COLO668 (cell line): ENCODE measurements around the gene BFSP2.
A peak's percentile ranks its signal among the peaks of the same experiment; 100 is the strongest.

Experiments used
- DNase-seq: peaks from one replicate; lab custom pipeline; 2025; ENCODE audit not compliant: unreplicated experiment; lab: John Stamatoyannopoulos, UW

BFSP2 gene

GRCh38 chr3:133414021-133414392 lies 14.2 kb downstream of the BFSP2 start:
- DNase-seq: no peak

- no peak for DNase-seq
Observed at GRCh38 chr3:133418361-133418760, 18.5 kb downstream of the BFSP2 start.

GRCh38 chr3:133419151-133419909 lies 19.5 kb downstream of the BFSP2 start:
- DNase-seq: no peak

GRCh38 chr3:133424937-133425869 lies 25.3 kb downstream of the BFSP2 start:
- DNase-seq: no peak

GRCh38 chr3:133425898-133426297 lies 26.0 kb downstream of the BFSP2 start:
- DNase-seq: no peak

GRCh38 chr3:133426721-133427120 lies 26.9 kb downstream of the BFSP2 start:
- DNase-seq: no peak

GRCh38 chr3:133428552-133428951 lies 28.7 kb downstream of the BFSP2 start:
- no peak for DNase-seq

- no peak for DNase-seq
Observed at GRCh38 chr3:133429063-133429462, 29.2 kb downstream of the BFSP2 start.

- no peak for DNase-seq
Observed at GRCh38 chr3:133439563-133439962, 39.7 kb downstream of the BFSP2 start.

GRCh38 chr3:133440652-133441051 lies 40.8 kb downstream of the BFSP2 start:
- no peak for DNase-seq

GRCh38 chr3:133441867-133442270 lies 42.0 kb downstream of the BFSP2 start:
- DNase-seq: no peak

- DNase-seq: no peak
Observed at GRCh38 chr3:133442518-133442917, 42.7 kb downstream of the BFSP2 start.

- DNase-seq: peak; percentile 3
Observed at GRCh38 chr3:133443649-133444422, 44.0 kb downstream of the BFSP2 start.

GRCh38 chr3:133444423-133444774 lies 44.5 kb downstream of the BFSP2 start:
- DNase-seq: no peak

- DNase-seq: peak; percentile 3
Observed at GRCh38 chr3:133445108-133445507, 45.3 kb downstream of the BFSP2 start.

GRCh38 chr3:133447750-133448477 lies 48.1 kb downstream of the BFSP2 start:
- DNase-seq: no peak

GRCh38 chr3:133448478-133449122 lies 48.7 kb downstream of the BFSP2 start:
- DNase-seq: no peak

- DNase-seq: no peak
Observed at GRCh38 chr3:133451309-133451708, 51.5 kb downstream of the BFSP2 start.

- DNase-seq: no peak
Observed at GRCh38 chr3:133452641-133453319, 52.9 kb downstream of the BFSP2 start.

- no peak for DNase-seq
Observed at GRCh38 chr3:133453383-133453782, 53.5 kb downstream of the BFSP2 start.
